Mammary epithelial cell (primary cell): Measurements from ENCODE around the gene MED12L.

ENCODE experiments used
- EZH2 ChIP-seq: IDR thresholded peaks from 2 replicates; pipeline ENCODE4 v1.6.1; 2012; ENCODE audit warnings: low read length, inconsistent platforms, borderline replicate concordance
- TF ChIP-seq, protein P1 (sequence below), 2 donors: IDR thresholded peaks in 1 of 2; conservative IDR thresholded peaks in 1 of 2; 2 replicates each; pipeline ENCODE4 v1.5.1; 2011 to 2012; ENCODE audit warnings: inconsistent platforms in 2 of 2, low read length in 2 of 2, mild to moderate bottlenecking in 2 of 2, control low read depth in 1 of 2, low read depth in 1 of 2; ENCODE audit not compliant: insufficient read depth in 1 of 2; ENCODE audit errors: extremely low read depth in 1 of 2

DNA sequence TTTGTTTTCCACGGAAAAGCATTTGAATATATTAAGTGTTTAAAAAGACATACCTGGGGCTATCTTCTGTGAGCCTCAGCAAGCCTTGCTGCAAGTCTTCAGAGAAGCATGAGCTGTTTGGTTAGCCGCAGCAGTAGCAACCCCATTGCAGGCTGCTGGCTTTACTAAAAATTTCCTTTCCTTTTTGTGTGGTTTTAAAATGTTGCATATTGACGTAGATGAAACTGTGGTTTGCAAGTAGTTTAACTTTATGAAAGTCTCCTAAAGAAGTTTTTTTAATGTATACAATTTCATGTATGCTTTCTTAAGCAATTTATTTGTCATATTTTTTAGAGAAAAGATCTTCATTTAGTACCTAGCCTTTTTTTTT, 117.6 kb downstream of the MED12L start, which contains the start of gene GPR171:
- TF ChIP-seq, protein P1, sequence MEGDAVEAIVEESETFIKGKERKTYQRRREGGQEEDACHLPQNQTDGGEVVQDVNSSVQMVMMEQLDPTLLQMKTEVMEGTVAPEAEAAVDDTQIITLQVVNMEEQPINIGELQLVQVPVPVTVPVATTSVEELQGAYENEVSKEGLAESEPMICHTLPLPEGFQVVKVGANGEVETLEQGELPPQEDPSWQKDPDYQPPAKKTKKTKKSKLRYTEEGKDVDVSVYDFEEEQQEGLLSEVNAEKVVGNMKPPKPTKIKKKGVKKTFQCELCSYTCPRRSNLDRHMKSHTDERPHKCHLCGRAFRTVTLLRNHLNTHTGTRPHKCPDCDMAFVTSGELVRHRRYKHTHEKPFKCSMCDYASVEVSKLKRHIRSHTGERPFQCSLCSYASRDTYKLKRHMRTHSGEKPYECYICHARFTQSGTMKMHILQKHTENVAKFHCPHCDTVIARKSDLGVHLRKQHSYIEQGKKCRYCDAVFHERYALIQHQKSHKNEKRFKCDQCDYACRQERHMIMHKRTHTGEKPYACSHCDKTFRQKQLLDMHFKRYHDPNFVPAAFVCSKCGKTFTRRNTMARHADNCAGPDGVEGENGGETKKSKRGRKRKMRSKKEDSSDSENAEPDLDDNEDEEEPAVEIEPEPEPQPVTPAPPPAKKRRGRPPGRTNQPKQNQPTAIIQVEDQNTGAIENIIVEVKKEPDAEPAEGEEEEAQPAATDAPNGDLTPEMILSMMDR (conservative IDR thresholded peaks at IDR 0.05 in 1 of 2, IDR thresholded peaks at IDR 0.05 in 1 of 2; ENCODE audit: extremely low read depth in 1 of 2, insufficient read depth in 1 of 2, low read depth in 1 of 2, low read length in 2 of 2), result no peak
- no peak for TF ChIP-seq EZH2
